Nephron (organoid): ENCODE results near the gene SYT5.
"Not testable (repeated sequence)": the region's sequence is repeated elsewhere in the genome, so short reads cannot be mapped to it uniquely, and the experiment has no call there.

Experiments
- H3K27ac Mint-ChIP-seq, 3 experiments: 2 replicates each; pipeline ENCODE4 v1.8.0; 2020; ENCODE audit warnings: mixed read lengths in 3 of 3, mild to moderate bottlenecking in 2 of 3, moderate library complexity in 1 of 3
- H3K27me3 Mint-ChIP-seq: 2 replicates; pipeline ENCODE4 v1.8.0; 2021; ENCODE audit warnings: low read depth, mild to moderate bottlenecking, moderate library complexity, mixed read lengths
- H3K36me3 Mint-ChIP-seq: 2 replicates; pipeline ENCODE4 v1.8.0; 2020; ENCODE audit warnings: low read depth, mixed read lengths
- H3K4me1 Mint-ChIP-seq: 2 replicates; pipeline ENCODE4 v1.8.0; 2020; ENCODE audit warnings: mixed read lengths
- H3K4me3 Mint-ChIP-seq, 3 experiments: 2 replicates each; pipeline ENCODE4 v1.8.0; 2020; ENCODE audit warnings: mild to moderate bottlenecking in 3 of 3, mixed read lengths in 3 of 3, moderate library complexity in 2 of 3
- H3K9me3 Mint-ChIP-seq: 2 replicates; pipeline ENCODE4 v1.8.0; 2020; ENCODE audit warnings: mixed read lengths
- CTCF ChIP-seq, 3 experiments: fragments of 200-600 bp; sonication (generic); IDR thresholded peaks; one replicate each; pipeline ENCODE4 v1.5.0; 2021; ENCODE audit warnings: antibody characterized with exemption in 3 of 3; ENCODE audit not compliant: unreplicated experiment in 3 of 3

SYT5 gene

GRCh38 chr19:55174425-55175116, 5.5 kb downstream of the SYT5 start:
- Mint-ChIP-seq H3K36me3 (no peaks in the 10 kb centered on the region), H3K27ac (no peak overlapping the region), H3K27me3 (peaks cover 100% of the 10 kb centered on the region), H3K4me3 (peak overlapping the region in 2 of 3 experiments; percentile 69 to 80), H3K4me1 (peaks cover 7% of the 10 kb centered on the region), H3K9me3 (peaks cover 5% of the 10 kb centered on the region)
- TF ChIP-seq CTCF (IDR thresholded peaks at IDR 0.05; ENCODE audit: unreplicated experiment in 3 of 3), result no peak

GRCh38 chr19:55173714-55174409, 6.2 kb downstream of the SYT5 start:
- Mint-ChIP-seq H3K4me3 (peak overlapping the region; percentile 69 to 80 (median 74)), H3K36me3 (no peaks in the 10 kb centered on the region), H3K27me3 (peaks cover 100% of the 10 kb centered on the region), H3K9me3 (peaks cover 5% of the 10 kb centered on the region), H3K4me1 (peaks cover 7% of the 10 kb centered on the region), H3K27ac (no peak overlapping the region)
- no peak for TF ChIP-seq CTCF (IDR thresholded peaks at IDR 0.05; ENCODE audit: unreplicated experiment in 3 of 3)

- Mint-ChIP-seq H3K4me3 (peak overlapping the region; percentile 69 to 80 (median 74)), H3K27me3 (peaks cover 95% of the 10 kb centered on the region), H3K27ac (no peak overlapping the region), H3K9me3 (peaks cover 5% of the 10 kb centered on the region), H3K36me3 (no peaks in the 10 kb centered on the region), H3K4me1 (peaks cover 7% of the 10 kb centered on the region)
- no peak for TF ChIP-seq CTCF (IDR thresholded peaks at IDR 0.05; ENCODE audit: unreplicated experiment in 3 of 3)
Measured at GRCh38 chr19:55173186-55173713, 6.8 kb downstream of the SYT5 start.

- Mint-ChIP-seq H3K36me3 (no peaks in the 10 kb centered on the region), H3K27ac (no peak overlapping the region), H3K27me3 (peaks cover 93% of the 10 kb centered on the region), H3K9me3 (peaks cover 5% of the 10 kb centered on the region), H3K4me3 (peak overlapping the region; percentile 66 to 80 (median 68)), H3K4me1 (peaks cover 7% of the 10 kb centered on the region)
- no peak for TF ChIP-seq CTCF (IDR thresholded peaks at IDR 0.05; ENCODE audit: unreplicated experiment in 3 of 3)
Measured at GRCh38 chr19:55172741-55173140, 7.3 kb downstream of the SYT5 start.

- not testable (repeated sequence) for H3K36me3 Mint-ChIP-seq, H3K4me1 Mint-ChIP-seq, H3K27ac Mint-ChIP-seq, H3K9me3 Mint-ChIP-seq
- Mint-ChIP-seq H3K27me3 (peaks cover 93% of the 10 kb centered on the region), H3K4me3 (peak overlapping the region; percentile 66 to 80 (median 68))
Measured at GRCh38 chr19:55172318-55172717, 7.8 kb downstream of the SYT5 start.

GRCh38 chr19:55171440-55171839, 8.6 kb downstream of the SYT5 start:
- no peak for TF ChIP-seq CTCF (IDR thresholded peaks at IDR 0.05; ENCODE audit: unreplicated experiment in 3 of 3)
- Mint-ChIP-seq H3K4me3 (peak overlapping the region; percentile 11 to 80 (median 48)), H3K36me3 (no peaks in the 10 kb centered on the region), H3K27me3 (peaks cover 93% of the 10 kb centered on the region), H3K4me1 (peaks cover 7% of the 10 kb centered on the region), H3K27ac (no peak overlapping the region), H3K9me3 (peaks cover 3% of the 10 kb centered on the region)
